PFSK-1 (cell line): ENCODE measurements around the gene FAM168A.

Experiments
- FOXP2 ChIP-seq: optimal IDR thresholded peaks from 2 replicates; pipeline ENCODE3; 2011; ENCODE audit warnings: borderline replicate concordance, control low read depth, inconsistent platforms; ENCODE audit not compliant: insufficient read depth; ENCODE audit errors: extremely low read length, extremely low read depth
- POLR2AphosphoS5 ChIP-seq: IDR thresholded peaks from 2 replicates; pipeline ENCODE4 v1.6.1; 2012; ENCODE audit warnings: low read depth, mild to moderate bottlenecking, control low read depth, low read length, moderate library complexity
- REST ChIP-seq, 2 experiments: IDR thresholded peaks; 2 replicates each; pipeline versions ENCODE4 v1.6.1 to v1.8.0; 2011 to 2012; ENCODE audit warnings: low read depth in 2 of 2, low read length in 2 of 2, control low read depth in 1 of 2, inconsistent platforms in 1 of 2, mild to moderate bottlenecking in 1 of 2, moderate library complexity in 1 of 2; ENCODE audit not compliant: insufficient read depth in 1 of 2
- SIN3A ChIP-seq: IDR thresholded peaks from 2 replicates; pipeline ENCODE4 v1.6.1; 2012; ENCODE audit warnings: mild to moderate bottlenecking, low read length, moderate library complexity, borderline replicate concordance; ENCODE audit not compliant: insufficient read depth
- TAF1 ChIP-seq: IDR thresholded peaks from 2 replicates; pipeline ENCODE4 v1.6.1; 2012; ENCODE audit warnings: low read length, control low read depth, borderline replicate concordance; ENCODE audit not compliant: insufficient read depth

Gene FAM168A

GRCh38 chr11:73579641-73580434, 18.1 kb downstream of the FAM168A start:
- no peak for TF ChIP-seq TAF1
- TF ChIP-seq SIN3A = no peak
- TF ChIP-seq REST (IDR thresholded peaks at IDR 0.05; ENCODE audit: insufficient read depth in 1 of 2, low read depth in 2 of 2, low read length in 2 of 2) = no peak
- no peak for TF ChIP-seq FOXP2
- TF ChIP-seq POLR2AphosphoS5 = no peak

GRCh38 chr11:73578592-73579185, 19.2 kb downstream of the FAM168A start:
- TF ChIP-seq FOXP2 (no peak), REST (IDR thresholded peaks at IDR 0.05; ENCODE audit: insufficient read depth in 1 of 2, low read depth in 2 of 2, low read length in 2 of 2) (no peak), SIN3A (no peak), POLR2AphosphoS5 (no peak), TAF1 (no peak)

GRCh38 chr11:73577496-73577917, 20.4 kb downstream of the FAM168A start:
- TF ChIP-seq REST (IDR thresholded peaks at IDR 0.05; ENCODE audit: insufficient read depth in 1 of 2, low read depth in 2 of 2, low read length in 2 of 2) (no peak), FOXP2 (no peak), TAF1 (no peak), SIN3A (no peak)

GRCh38 chr11:73576185-73576614, 21.7 kb downstream of the FAM168A start:
- no peak for TF ChIP-seq FOXP2
- no peak for TF ChIP-seq TAF1
- no peak for TF ChIP-seq SIN3A
- no peak for TF ChIP-seq REST (IDR thresholded peaks at IDR 0.05; ENCODE audit: insufficient read depth in 1 of 2, low read depth in 2 of 2, low read length in 2 of 2)
- TF ChIP-seq POLR2AphosphoS5 = no peak
